Pancreas (tissue), 10 donors: Measurements from ENCODE around the gene THYN1. TPM values are rescaled to one million over a fixed set of nuclear protein-coding genes. Genes with fewer than 3 reads are reported as not detected.

Experiments used
- ATAC-seq, 4 donors: fragments of 200-7000 bp; cut with Tn5 transposase; one replicate each; pipeline versions ENCODE4 v1.8.0 to v1.9.1; 2020; ENCODE audit warnings: mild to moderate bottlenecking in 4 of 4, moderate library complexity in 4 of 4
- DNase-seq, 6 donors: peaks; one replicate each; pipeline ENCODE4 v3.0.0-alpha.2; 2020
- FAIRE-seq: peaks from 2 replicates; lab custom pipeline; 2012; peaks lifted over from hg19 to GRCh38; lab: Jason Lieb, UNC
- H3K27ac ChIP-seq, 4 donors: fragments of 200-600 bp; sonication (generic); 1 replicate in 3 of 4; 2 replicates in 1 of 4; pipeline versions ENCODE4 v1.5.0 to v1.8.0; 2020
- H3K27me3 ChIP-seq, 4 donors: fragments of 200-600 bp; one replicate each; pipeline ENCODE4 v1.8.0; 2021
- H3K36me3 ChIP-seq, 3 donors: fragments of 200-600 bp; sonication (generic) in 1 of 3; one replicate each; pipeline versions ENCODE4 v1.5.0 to v1.8.0; 2020 to 2021
- H3K4me1 ChIP-seq, 3 donors: fragments of 200-600 bp; one replicate each; pipeline ENCODE4 v1.8.0; 2021
- H3K4me3 ChIP-seq, 4 donors: fragments of 200-600 bp; sonication (generic) in 2 of 4; one replicate each; pipeline versions ENCODE4 v1.5.0 to v1.8.0; 2020 to 2021
- H3K9me3 ChIP-seq, 4 donors: fragments of 200-600 bp; one replicate each; pipeline ENCODE4 v1.8.0; 2021
- WGBS, 2 donors: extraction: QIAGEN DNeasy Blood & Tissue Kit; methylation state at CpG; one replicate each; pipeline ENCODE4 v1.1.7; 2013; 5-methylcytosine and 5-hydroxymethylcytosine counted together
- intact Hi-C, 3 donors: fragments of 100-400 bp; cut with DNase I; formaldehyde crosslinking; loops; one replicate each; pipeline versions ENCODE4 v1.11.1 to v1.14.2; 2022
- polyA plus RNA-seq, 2 donors: library from polyadenylated mRNA; stranded (reverse); fragments of 200-250 nt; gene quantifications; one replicate each; pipeline ENCODE4 v1.2.3, GENCODE V29; 2013
- total RNA-seq, 6 donors: library from RNA; stranded (reverse); fragmentation: NEBNext Ultra II Directional in 4 of 6; extraction: Animal tissue kit (Norgen Biotek cat#: 25700) in 4 of 6; gene quantifications; one replicate each; pipeline versions ENCODE4 v1.2.1 to v1.2.4, GENCODE V29; 2021 to 2023
- TF ChIP-seq, protein P1 (sequence below), 4 donors: fragments of 200-600 bp; sonication (generic) in 3 of 4; IDR thresholded peaks; one replicate each; pipeline versions ENCODE4 v1.5.0 to v1.8.0; 2021; ENCODE audit warnings: antibody characterized with exemption in 4 of 4
- donor health status: healthy with polysubstance abuse.
- donor health status: DM: no; HTN: no; CAD: no; lungs with moderate emphysema.
- donor health status: DM: no; HTN: no; CAD: no.
- donor health status: control.
- donor health status: control.
- donor health status: Bipolar disorder and iron deficiency.
- donor health status: DM: yes; HTN: yes; CAD: no.
- donor health status: DM: no; HTN: no; CAD: no.
- donor health status: DM: no; HTN: no; CAD: no.
- donor health status: DM: yes; HTN: yes; CAD: no.

THYN1 gene
- total and polyA plus RNA-seq, 8 donors, result 10.3 to 50.0 (median 17.5) TPM

DNA sequence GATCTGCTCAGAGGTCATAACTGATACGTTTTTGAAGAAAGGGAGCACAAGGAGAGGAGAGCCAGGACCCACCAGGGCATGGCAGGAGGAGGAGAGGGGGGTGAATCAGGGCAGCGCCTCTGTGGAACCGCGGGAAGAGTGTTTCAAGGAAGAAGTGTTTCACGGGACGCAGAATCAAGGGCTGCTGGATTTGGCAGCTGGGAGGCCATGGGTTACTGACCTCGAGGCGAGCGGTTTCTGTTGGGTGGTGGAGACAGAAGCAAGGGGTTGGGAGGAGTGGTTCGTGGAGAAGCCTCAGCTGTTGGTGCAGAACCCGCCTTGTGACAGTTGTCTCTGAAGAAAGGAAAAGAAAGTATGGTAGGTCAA, 15.6 kb downstream of the THYN1 start:
- Histone ChIP-seq H3K27me3 (no peaks in the 10 kb centered on the region), H3K36me3 (peaks cover 0 to 11% (median 0%) of the 10 kb centered on the region in 3 donors), H3K4me3 (no peak overlapping the region), H3K9me3 (no peaks in the 10 kb centered on the region), H3K27ac (no peak overlapping the region), H3K4me1 (peaks cover 0 to 3% (median 0%) of the 10 kb centered on the region in 3 donors)
- no peak for DNase-seq
- ATAC-seq, result no peak
- no peak for FAIRE-seq
- TF ChIP-seq, protein P1, sequence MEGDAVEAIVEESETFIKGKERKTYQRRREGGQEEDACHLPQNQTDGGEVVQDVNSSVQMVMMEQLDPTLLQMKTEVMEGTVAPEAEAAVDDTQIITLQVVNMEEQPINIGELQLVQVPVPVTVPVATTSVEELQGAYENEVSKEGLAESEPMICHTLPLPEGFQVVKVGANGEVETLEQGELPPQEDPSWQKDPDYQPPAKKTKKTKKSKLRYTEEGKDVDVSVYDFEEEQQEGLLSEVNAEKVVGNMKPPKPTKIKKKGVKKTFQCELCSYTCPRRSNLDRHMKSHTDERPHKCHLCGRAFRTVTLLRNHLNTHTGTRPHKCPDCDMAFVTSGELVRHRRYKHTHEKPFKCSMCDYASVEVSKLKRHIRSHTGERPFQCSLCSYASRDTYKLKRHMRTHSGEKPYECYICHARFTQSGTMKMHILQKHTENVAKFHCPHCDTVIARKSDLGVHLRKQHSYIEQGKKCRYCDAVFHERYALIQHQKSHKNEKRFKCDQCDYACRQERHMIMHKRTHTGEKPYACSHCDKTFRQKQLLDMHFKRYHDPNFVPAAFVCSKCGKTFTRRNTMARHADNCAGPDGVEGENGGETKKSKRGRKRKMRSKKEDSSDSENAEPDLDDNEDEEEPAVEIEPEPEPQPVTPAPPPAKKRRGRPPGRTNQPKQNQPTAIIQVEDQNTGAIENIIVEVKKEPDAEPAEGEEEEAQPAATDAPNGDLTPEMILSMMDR (IDR thresholded peaks at IDR 0.05), result no peak
- WGBS, 2 donors, result 86 to 89% methylated on average over 11 of the region's 11 CpGs
- intact Hi-C loops, result no loop called here

DNA sequence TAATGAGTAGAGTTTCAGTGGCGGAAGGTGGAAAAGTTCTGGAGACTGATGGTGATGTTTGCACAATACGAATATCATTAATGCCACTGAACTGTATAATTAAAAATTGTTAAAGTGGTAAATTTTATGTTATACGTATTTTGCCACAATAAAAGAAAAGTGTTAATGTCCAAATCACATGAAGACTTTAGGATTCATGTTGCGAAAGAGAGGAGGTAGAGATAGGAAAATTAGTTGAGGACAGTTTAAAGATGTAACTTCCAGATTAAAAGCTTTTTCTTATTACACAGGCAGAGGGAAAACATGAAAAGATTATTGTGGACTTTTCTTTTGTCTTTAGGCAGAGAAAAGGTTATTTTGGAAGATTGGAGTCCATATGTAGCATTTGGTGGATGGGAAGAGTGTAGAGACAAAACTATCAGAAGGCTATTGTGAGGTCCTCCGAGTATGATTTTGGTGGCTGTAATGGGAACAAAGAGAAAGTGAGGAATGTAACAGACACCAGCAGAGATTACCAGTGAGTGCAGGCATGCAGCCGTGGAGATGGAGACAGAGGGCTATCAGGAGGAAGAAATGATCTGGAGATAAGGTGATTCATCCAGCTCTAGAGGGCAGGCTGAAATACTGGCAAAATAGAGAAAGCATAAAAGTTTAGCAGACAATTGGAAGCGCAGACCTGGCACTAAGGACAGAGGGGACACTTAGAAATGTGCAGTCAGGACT, 16.2 kb downstream of the THYN1 start:
- WGBS, 2 donors, result 91% methylated on average over 7 of the region's 7 CpGs
- H3K36me3 ChIP-seq, result peaks cover 0 to 6% (median 0%) of the 10 kb centered on the region in 3 donors
- H3K27me3 ChIP-seq, result no peaks in the 10 kb centered on the region
- intact Hi-C loops, result no loop called here
- TF ChIP-seq, protein P1 (IDR thresholded peaks at IDR 0.05), result no peak
- no peak overlapping the region for H3K27ac ChIP-seq
- H3K9me3 ChIP-seq, result no peaks in the 10 kb centered on the region
- no peak for FAIRE-seq
- no peak for DNase-seq
- ATAC-seq, result no peak
- no peak overlapping the region for H3K4me3 ChIP-seq
- peaks cover 0 to 3% (median 0%) of the 10 kb centered on the region in 3 donors for H3K4me1 ChIP-seq

DNA sequence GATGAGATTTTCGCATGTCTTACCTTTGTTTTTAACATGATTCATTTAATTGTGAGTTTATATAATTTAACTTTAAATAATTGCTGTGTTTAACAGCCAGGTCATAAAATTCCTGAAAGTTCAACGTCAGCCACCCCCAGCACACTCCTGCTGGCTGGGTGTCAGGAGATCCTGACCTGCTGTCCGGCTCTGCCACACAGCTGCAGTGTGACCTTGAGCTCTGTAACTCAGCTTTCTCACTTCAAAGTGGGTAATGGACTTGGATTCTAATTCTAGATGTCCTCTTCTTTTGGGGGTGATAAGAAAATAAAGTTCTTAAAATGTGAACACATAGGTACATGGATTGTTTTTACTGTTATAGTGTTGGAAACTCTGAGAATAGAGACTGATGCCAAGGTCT, 17.8 kb downstream of the THYN1 start:
- peaks cover 0 to 6% (median 0%) of the 10 kb centered on the region in 3 donors for H3K36me3 ChIP-seq
- 39 to 40% methylated on average over 3 of the region's 3 CpGs for WGBS, 2 donors
- no peaks in the 10 kb centered on the region for H3K9me3 ChIP-seq
- DNase-seq, result no peak
- intact Hi-C loops, result no loop called here
- ATAC-seq, result peak in 2 of 4 donors; percentile 61 to 62
- H3K27ac ChIP-seq, result no peak overlapping the region
- H3K4me3 ChIP-seq, result no peak overlapping the region
- no peak for FAIRE-seq
- H3K4me1 ChIP-seq, result peaks cover 0 to 3% (median 0%) of the 10 kb centered on the region in 3 donors
- no peaks in the 10 kb centered on the region for H3K27me3 ChIP-seq
- TF ChIP-seq, protein P1 (IDR thresholded peaks at IDR 0.05), result no peak

DNA sequence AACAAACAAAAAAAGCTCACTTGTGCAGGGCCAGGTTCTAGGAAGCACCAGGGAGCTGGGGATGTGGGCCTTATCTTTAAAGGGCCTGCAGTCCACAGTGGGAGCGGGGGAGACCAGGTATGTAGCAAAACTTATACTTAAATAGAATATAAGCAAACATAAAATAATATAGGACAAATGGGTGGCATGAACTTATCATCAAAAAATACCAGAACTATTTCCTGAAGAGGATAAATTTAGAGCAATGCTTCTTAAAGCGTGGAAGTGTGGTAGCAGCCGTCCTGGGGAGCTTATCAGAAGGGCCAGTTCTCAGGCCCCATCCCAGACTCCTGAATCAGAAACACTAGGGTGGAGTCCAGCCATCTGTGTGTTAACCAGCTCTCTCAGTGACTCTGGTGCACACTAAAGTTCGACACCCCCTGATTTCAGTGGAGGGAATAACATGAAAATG, 19.4 kb downstream of the THYN1 start:
- DNase-seq (no peak), ATAC-seq (no peak), FAIRE-seq (no peak)
- Histone ChIP-seq H3K27ac (no peak overlapping the region), H3K4me1 (peaks cover 0 to 3% (median 0%) of the 10 kb centered on the region in 3 donors), H3K4me3 (no peak overlapping the region), H3K27me3 (no peaks in the 10 kb centered on the region), H3K36me3 (no peaks in the 10 kb centered on the region), H3K9me3 (no peaks in the 10 kb centered on the region)
- 90 to 91% methylated on average over 4 of the region's 4 CpGs for WGBS, 2 donors
- intact Hi-C loops, result no loop called here
- TF ChIP-seq, protein P1 (IDR thresholded peaks at IDR 0.05), result no peak
